ENCODE results near the gene SH3BP4.
A peak's percentile ranks its signal among the peaks of the same experiment; 100 is the strongest.

Gene SH3BP4

GRCh38 chr2:235059161-235059560, 107.3 kb downstream of the SH3BP4 start:
- peak in 1 of 3 experiments; percentile 13 for DNase-seq

- no peak for DNase-seq
Measured at GRCh38 chr2:235061656-235062055, 109.8 kb downstream of the SH3BP4 start.

- DNase-seq: no peak
Measured at GRCh38 chr2:235063471-235063961, 111.7 kb downstream of the SH3BP4 start.

GRCh38 chr2:235064976-235065375, 113.2 kb downstream of the SH3BP4 start:
- DNase-seq: peak in 1 of 3 experiments; percentile 20

GRCh38 chr2:235066490-235066889, 114.7 kb downstream of the SH3BP4 start:
- no peak for DNase-seq

- DNase-seq: peak in 2 of 3 experiments; percentile 43 to 79
Measured at GRCh38 chr2:235066895-235067294, 115.1 kb downstream of the SH3BP4 start.

- no peak for DNase-seq
Measured at GRCh38 chr2:235068701-235069100, 116.9 kb downstream of the SH3BP4 start.

GRCh38 chr2:235070063-235070706, 118.4 kb downstream of the SH3BP4 start:
- no peak for DNase-seq

GRCh38 chr2:235073868-235074413, 122.1 kb downstream of the SH3BP4 start:
- DNase-seq: peak in 2 of 3 experiments; percentile 3 to 37

- no peak for DNase-seq
Measured at GRCh38 chr2:235077046-235077445, 125.2 kb downstream of the SH3BP4 start.

- no peak for DNase-seq
Measured at GRCh38 chr2:235078182-235078581, 126.4 kb downstream of the SH3BP4 start.

- DNase-seq: no peak
Measured at GRCh38 chr2:235078914-235079472, 127.2 kb downstream of the SH3BP4 start.

- DNase-seq: no peak
Measured at GRCh38 chr2:235080101-235080500, 128.3 kb downstream of the SH3BP4 start.

- DNase-seq: no peak
Measured at GRCh38 chr2:235082578-235083338, 130.9 kb downstream of the SH3BP4 start.

- DNase-seq: no peak
Measured at GRCh38 chr2:235083822-235084221, 132.0 kb downstream of the SH3BP4 start.

GRCh38 chr2:235084424-235084823, 132.6 kb downstream of the SH3BP4 start:
- DNase-seq: no peak

- no peak for DNase-seq
Measured at GRCh38 chr2:235085476-235085875, 133.7 kb downstream of the SH3BP4 start.

GRCh38 chr2:235086481-235087184, 134.8 kb downstream of the SH3BP4 start:
- DNase-seq: no peak

GRCh38 chr2:235087832-235088495, 136.1 kb downstream of the SH3BP4 start:
- no peak for DNase-seq

- DNase-seq: peak in 1 of 3 experiments; percentile 51
Measured at GRCh38 chr2:235088496-235088921, 136.7 kb downstream of the SH3BP4 start.

- DNase-seq: no peak
Measured at GRCh38 chr2:235091421-235091820, 139.6 kb downstream of the SH3BP4 start.

- no peak for DNase-seq
Measured at GRCh38 chr2:235091983-235092382, 140.2 kb downstream of the SH3BP4 start.

All from NCI-H1417 (cell line).